HuH-7.5 (cell line): ENCODE measurements around the gene SLC45A1.

Source experiments
- DNase-seq: peaks from one replicate; pipeline ENCODE4 v3.0.0; 2011; ENCODE audit warnings: low spot score

SLC45A1 gene

GRCh38 chr1:8335246-8335645 is 17.3 kb downstream of the SLC45A1 start:
- no peak for DNase-seq

GRCh38 chr1:8337776-8338525 is 20.0 kb downstream of the SLC45A1 start:
- no peak for DNase-seq

GRCh38 chr1:8338526-8339202 is 20.8 kb downstream of the SLC45A1 start:
- no peak for DNase-seq

GRCh38 chr1:8339203-8339600 is 21.3 kb downstream of the SLC45A1 start:
- DNase-seq: no peak

GRCh38 chr1:8340448-8340847 is 22.5 kb downstream of the SLC45A1 start:
- no peak for DNase-seq

GRCh38 chr1:8342325-8342724 is 24.4 kb downstream of the SLC45A1 start:
- DNase-seq: no peak

GRCh38 chr1:8343044-8343443 is 25.1 kb downstream of the SLC45A1 start:
- no peak for DNase-seq

DNA sequence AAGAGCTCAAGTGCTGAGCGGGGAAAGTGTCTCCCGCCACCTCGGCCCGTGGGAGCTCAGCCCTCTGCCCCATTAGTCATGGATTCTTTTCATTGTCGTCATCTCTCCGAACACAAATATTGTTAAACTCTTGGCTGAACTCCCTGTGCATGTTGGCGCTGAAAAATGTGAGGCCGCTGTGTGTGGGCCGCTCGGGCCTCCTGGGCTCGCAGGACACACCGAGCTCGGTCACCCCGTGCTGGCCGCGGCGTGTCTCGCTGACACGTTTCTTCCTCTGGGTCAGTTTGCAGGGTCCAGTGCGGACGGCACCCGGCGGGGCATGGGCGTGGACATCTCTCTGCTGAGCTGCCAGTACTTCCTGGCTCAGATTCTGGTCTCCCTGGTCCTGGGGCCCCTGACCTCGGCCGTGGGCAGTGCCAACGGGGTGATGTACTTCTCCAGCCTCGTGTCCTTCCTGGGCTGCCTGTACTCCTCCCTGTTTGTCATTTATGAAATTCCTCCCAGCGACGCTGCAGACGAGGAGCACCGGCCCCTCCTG is 25.6 kb downstream of the SLC45A1 start:
- DNase-seq: no peak

GRCh38 chr1:8344893-8345507 is 27.1 kb downstream of the SLC45A1 start:
- DNase-seq: no peak

DNA sequence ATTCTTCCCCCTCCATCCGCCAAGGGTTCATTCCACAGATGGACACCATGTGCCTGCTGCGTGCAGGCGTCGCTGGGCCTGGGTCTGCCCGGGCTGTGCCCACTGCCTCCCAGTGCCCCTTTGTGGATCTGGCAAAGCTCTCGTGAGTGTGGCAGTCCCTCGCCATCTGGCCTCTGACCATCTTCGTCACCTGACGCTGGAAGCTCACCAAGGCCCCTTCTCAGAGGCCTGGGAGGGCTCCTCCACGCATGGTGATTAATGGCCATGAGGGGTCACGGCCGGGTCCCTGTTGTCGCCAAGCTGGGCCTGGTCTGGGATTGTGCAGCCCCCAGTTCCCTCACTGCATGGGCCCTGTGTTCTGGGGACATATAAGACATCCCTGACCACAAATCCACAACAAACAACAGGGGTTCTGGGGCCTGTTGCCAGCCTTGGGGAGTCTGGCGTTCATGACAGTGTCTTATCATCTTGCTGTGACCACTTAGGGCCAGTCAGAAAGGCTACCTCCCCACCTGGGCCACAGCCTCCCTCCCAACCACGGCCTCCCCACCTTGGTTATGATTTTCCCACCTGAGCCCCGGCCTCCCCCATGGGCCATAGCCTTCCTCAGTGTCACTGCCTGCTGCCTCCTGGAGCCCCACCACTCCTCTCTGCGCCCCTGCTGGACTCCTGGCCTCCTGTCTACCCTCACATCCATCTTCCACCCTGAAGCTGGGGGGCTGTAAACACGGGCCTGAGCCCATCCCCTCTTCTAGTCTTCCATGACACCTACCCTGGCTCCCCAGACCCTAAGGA is 27.9 kb downstream of the SLC45A1 start:
- DNase-seq: no peak

GRCh38 chr1:8347635-8348034 is 29.7 kb downstream of the SLC45A1 start:
- no peak for DNase-seq

DNA sequence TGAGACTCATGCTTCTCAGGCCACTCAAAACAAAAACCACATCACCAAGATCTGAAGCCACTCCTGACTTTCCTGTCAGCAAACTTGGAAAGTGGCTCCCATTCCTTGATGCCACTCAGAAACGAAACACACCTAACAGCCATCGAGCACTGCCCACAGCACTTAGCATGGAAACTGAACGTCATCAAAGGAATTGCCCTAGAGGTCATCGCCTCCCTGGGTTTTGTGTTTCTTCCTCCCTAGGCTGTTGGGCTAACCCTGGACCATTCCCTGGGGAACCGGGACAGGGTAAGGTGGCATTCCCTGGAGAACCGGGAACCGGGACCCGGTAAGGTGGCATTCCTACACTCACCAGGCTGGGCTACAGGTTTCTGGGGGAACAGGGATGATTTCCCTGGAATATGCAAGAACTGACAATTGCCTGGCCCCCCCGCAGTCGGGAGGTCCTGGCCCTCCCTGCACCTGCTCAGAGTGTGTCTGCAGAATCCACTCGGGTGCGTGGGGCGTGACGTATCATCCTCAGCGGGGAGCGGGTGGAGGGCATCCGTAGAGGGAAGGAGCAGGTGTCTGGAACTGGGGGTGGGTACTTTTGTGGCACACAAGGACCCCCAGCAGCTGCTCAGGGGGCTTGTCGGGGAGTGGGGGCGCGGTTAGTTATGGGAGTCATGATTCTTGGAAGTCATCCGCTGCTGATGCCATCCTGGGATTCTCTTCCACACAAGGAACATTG is 30.3 kb downstream of the SLC45A1 start:
- DNase-seq: no peak

- DNase-seq: peak; percentile 88
Observed at GRCh38 chr1:8348777-8349472, 31.0 kb downstream of the SLC45A1 start.

DNA sequence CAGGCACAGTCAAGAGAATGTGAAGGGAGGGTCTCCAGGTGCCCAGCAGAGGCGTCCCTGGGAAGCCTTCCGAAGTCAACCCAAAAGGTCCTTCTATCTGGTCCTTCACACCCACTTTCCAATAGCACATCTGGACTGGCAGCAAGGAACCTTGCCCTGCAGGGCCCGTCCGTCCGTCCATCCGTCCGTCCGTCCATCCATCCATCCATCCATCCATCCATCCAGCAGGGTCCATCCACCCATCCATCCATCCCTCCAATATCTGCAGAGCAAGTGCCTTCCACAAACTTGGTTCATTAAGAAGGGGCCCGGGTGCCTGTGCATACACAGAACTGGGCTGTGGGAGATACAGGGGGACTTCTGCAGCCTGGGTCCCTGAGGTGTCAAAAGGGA is 31.6 kb downstream of the SLC45A1 start:
- no peak for DNase-seq

DNA sequence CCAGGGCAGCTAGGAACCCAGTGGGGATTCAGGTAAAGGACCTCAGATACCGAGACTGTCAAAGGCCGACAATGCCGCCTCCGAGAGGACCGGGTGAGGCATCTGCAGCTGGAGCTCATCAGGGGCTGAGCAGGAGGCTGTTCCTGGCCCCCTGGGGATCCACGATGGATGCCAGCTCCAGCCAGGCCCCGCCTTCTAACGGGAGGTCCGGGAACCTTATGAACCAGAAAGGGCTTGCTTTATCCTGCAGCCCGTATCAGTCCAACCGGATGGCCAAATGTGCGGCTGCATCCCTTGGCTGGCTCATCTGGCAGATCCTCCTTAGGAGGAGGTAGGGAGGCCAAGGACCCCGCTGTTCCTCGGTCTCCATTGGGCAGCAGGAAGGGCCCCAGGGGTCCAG is 32.0 kb downstream of the SLC45A1 start:
- no peak for DNase-seq

GRCh38 chr1:8350914-8351684 is 33.2 kb downstream of the SLC45A1 start:
- DNase-seq: no peak

- peak; percentile 56 for DNase-seq
Observed at GRCh38 chr1:8351693-8352470, 34.0 kb downstream of the SLC45A1 start.

GRCh38 chr1:8352471-8352845 is 34.5 kb downstream of the SLC45A1 start:
- DNase-seq: no peak
